Activated CD4-positive, alpha-beta T cell treated with anti-CD3 and anti-CD28 coated beads, Interleukin-2, amount 50 U/mL, for 1 hour (primary cell): ENCODE results near the gene NRXN2.

Experiments used
- DNase-seq: peaks from one replicate; pipeline ENCODE4 v3.0.0-alpha.2; 2020

NRXN2 gene

DNA sequence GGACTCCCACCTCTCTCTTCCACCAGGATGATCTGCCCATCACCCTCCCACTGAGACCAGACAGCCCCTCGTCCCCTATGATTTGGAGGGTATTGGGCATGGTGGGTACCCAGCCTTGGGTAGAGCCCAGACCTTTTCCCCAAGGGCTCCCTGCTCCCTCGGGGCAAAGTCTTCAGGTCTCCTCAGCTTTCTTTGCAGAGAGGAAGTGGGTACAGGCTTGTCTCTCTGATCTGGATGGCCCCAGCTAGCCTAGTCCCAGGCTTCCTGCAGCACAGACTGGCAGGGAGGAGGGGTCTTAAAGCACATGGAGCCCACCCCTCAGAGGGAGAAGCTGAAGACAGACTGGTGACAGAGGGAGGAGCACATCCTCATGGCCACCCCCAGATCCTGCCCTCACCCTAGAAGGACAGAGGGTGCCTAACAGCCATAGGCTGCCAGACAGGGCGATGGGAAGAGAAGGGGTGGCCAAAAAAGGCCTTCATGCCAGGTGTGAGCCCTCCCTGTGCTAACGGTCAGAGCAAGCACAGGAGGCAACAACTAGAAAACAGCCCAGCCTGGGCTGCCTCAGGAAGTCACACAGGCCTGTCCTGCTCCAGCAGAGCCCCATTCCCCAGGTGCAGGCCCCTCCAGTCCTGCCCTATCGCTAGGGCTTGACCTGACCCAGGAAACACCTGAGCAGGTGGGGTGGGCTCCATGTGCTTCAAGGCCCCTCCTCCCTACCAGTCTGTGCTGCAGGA lies 101.5 kb downstream of the NRXN2 start:
- DNase-seq, result no peak

DNA sequence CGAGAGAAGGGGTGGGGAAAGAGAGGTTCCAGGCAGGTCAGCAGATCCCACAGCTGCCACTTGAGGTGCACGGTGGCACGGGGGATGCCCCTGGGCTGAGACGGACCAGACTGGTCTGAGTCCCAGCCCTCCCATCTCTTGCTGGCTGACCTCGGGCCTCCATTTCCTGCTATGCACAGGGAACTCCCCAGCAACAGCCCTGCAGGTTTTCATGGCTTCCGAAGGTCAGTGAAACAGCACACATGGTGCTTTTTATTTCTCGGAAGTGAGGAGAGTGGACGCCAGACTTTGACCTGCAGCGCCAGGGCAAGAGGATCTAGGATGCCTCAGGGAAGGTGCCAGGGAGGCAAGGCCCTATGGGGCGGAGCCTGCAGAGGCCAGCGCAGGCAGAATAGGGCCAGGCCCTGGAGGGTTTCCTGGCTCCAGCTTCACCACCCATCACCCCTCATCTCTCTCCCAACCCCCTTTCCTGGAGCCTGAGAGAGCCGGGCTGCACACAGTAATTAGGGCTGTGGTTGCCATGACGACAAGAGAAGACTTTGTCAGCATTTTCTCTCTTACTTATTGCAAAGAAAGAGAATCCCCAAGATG lies 102.5 kb downstream of the NRXN2 start:
- no peak for DNase-seq

DNA sequence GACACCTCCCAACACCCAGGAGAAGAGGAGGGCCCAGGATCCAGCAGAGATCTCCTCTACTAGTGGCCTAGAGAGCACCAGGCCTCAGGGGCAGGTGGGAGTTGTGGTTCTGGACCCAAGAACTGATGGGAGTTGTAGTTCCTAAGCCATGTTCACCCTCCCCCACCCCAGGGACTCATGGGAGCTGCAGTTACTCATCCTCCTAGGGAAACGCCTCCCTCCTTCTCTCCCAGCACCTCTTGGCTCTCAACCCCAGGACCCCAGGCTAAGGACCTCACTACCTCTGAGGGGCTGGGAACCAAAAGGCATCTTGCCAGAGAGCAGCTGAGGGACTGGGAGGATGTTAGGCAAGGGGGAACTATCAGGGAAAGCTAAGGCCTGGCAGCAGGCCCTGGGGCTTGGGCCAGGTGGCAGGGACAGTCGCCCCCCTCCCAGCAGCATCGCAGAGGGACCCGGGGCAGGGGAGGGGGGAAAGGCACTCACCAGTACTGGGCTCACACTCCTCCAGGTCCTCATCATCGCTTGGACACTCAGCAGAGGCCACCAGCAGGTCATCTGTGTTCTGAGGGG lies 103.1 kb downstream of the NRXN2 start:
- DNase-seq, result no peak

DNA sequence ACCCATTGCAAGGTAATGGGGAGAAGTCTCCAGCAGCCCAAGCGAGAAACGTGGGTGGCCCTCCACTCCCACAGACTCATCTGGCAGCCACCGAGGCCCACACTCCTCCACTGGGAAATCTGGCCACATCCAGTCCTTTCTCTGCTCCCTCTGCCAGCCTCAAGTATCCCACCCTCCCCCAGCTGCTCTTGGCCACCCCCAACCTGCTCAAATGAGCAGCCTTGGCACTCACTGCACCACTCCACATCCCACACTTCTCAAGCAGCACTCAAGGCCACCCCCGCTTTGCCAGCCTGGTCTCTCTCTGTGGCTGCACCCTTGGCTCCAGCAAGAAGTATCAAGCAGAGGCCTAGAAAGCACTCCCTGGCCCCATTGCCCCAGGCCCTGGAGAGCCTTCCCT lies 103.8 kb downstream of the NRXN2 start:
- DNase-seq, result no peak

DNA sequence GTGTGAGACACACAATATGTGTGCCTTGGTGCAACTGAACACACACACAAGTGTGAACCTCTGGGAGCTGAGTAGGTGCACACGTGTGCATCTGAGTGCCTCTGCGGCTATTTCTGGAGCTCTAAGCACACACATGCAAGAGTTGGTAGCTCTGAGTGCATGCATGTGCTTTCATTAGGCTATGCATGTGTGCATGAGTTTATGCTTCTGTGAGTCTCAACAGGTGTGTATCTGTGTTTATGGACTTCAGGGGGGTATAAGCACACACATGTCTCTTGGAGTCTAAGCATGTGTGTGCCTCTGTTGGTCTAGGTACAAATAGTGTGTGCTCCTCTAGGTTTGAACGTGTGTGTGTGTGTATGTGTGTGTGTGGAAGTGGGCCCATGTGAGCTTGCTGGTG lies 106.2 kb downstream of the NRXN2 start:
- DNase-seq, result no peak

DNA sequence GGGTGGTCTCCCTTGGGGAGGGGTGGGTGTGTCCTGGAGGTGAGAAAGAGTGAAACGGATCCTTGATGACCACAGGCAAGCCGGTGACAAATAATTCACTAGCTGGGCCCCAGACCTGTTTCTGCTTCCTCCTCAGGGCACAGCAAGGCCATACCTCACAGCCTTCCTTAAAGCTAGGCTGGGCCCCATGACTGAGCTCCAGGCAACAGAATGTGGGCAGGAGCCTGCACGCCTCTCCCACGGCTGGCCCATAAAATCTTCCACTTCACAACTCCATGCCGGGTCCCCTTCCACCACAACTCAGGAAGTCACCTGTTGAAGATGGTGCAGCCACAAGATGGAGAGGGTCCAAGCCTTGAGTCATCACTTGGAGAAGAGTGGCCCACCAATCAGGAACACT lies 108.1 kb downstream of the NRXN2 start:
- no peak for DNase-seq

DNA sequence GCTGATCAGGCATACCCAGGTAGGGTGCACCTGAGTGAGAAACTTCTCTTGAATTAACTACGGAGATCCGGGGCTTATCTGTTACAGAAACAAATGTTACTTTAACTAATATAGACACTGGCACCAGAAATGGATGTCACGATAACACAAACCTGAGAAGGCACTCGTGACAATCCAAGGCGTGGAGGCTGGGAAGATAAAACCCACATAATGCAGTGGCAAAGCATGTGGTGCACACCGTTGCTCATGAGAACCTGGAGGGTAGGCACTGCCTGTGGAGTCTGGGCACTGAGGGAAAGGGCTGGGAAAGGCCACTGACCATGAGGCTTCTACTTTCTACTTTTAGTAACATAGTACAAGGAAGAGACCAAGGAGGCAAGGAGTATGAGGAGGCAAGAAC lies 109.3 kb downstream of the NRXN2 start:
- DNase-seq, result no peak

DNA sequence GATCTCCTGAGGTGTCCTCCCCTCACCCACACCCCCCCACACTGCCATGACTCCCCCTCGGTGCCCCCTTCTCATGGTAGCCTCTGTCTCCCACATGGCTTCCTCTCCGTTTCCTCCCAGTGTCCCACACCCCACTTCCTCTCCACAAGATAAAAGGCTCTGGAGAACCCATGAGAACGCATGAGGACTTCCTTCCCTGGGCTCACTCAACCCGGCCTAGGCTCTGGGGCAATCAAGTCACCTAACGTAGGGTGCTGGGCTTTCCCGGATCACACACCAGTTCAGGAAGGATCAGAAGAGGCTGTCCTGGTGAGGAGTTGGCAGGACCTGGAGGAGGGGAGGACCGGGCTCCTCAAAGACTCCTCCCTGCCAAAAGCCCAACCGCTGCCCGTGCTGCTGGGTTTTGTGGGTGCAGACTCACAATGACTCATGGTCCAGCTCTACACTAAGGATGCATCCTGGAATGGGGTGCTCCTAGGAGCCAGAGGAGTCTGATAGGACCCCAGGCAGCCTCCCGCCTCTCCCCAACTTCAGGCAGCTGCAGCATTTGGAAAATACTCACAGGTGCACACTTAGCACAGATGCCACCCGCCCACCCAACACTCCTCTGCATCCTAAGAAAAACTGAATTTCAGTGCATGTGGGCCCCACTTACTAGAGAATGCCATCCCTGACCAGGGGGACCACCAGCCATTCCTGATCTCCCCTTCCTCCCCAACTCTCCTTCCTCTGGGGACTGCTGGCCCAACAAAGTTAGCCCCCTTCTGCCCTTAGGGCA lies 110.9 kb downstream of the NRXN2 start:
- DNase-seq, result no peak

DNA sequence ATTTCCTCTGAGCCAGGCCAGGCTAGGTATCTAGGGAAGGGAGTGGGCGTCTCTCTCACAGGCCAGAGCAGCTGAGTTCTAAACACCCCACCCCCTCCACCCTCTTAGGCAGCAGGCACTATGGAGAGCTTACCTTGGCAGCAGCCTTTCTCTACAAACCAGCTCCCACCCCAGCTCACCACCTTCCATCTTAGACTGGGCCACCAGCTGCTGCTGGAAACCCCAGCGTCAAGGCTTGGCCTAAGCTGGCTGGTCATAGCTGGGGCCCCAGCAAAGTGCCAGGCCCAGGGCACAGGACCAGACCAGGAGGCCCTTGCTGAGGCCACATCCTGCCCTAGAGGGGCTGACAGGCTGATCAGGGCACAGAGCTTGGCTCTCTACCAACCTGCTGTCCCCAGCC lies 111.8 kb downstream of the NRXN2 start:
- DNase-seq, result no peak

DNA sequence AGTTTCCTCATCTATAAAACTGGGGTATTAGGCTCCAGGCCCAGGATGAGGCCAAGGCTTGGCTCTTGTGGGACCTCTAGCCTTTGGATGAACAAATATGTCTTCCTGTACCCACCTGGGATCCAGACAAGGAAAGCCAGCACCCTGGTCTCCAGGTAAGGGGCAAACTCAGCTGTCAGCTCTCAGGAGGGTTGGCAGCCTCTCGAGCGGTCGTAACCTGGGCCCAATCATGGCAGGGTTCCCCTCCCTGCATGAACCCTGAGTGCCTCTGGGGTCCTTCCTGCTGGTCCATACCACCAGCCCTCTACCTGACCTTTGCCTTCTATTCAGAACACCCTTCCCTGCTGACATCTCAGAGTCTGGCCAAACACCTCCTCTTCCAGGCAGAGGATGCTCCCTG lies 112.4 kb downstream of the NRXN2 start:
- DNase-seq, result no peak

DNA sequence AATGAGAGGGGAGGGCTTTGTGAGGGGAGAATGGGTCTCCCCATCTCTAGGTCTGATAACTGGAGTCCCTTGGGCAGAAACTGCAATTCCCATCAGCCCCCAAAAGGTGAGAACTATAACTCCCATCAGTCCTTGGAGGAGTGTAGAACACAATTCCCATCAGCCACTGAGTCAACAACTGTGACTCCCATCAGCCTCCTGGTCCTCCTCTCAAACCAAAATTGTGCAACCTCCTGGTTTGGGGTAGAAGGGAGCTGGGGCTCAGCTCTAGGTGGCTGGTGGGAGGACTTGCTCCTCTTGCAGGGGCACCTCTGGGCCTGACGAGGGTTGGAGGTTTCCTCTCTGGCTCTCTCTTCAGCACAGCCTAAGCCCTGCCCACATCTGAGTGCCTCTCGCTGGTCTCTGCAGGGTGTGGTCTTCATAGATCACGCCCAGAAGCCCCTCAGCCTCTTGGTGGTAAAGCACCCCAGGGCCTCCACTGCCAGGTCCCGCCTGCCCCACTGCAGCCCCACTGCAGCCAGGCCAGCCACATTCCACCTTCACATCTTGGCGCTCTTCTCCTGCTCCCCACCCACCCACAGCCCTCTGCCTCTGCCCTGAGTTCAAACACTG lies 113.5 kb downstream of the NRXN2 start:
- no peak for DNase-seq

DNA sequence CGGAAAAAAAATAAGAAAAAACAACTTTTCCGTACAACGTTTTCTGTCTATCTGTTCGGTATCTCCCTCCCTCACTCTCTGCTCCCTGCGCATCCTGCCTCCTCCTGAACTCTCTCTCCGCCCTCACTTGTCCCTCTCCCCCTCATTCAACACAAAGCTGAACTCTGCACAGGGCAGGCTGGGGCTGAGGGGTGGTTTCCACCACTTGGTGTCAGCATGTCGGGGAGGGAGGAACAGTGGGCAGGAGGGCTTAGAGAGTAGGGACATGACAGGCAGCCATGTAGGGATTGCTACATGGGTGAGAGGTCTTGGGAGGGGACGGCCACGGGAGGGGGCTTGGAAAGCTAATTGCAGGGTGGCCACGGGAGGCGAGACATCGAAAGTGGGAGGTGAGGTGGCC lies 114.4 kb downstream of the NRXN2 start:
- DNase-seq, result no peak

DNA sequence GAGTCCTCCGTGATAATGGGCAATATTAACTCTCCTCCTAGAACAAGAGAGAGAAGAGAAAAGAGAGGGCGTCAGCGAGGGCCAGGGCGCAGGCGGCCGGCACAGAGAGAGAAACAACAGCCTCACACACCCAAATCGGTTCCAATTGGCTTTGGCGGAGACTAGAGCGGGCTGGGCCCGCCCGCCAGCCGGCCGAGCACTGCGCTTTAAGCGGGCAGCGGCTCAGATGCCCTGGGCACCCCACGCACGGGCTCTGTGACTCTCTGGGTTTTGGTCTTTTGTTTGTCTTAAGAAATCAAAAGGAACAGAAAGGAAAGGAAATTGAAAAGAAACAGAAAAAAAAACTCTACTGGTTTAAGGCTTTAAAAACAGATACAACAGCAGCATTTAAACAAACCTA lies 115.0 kb downstream of the NRXN2 start:
- no peak for DNase-seq

DNA sequence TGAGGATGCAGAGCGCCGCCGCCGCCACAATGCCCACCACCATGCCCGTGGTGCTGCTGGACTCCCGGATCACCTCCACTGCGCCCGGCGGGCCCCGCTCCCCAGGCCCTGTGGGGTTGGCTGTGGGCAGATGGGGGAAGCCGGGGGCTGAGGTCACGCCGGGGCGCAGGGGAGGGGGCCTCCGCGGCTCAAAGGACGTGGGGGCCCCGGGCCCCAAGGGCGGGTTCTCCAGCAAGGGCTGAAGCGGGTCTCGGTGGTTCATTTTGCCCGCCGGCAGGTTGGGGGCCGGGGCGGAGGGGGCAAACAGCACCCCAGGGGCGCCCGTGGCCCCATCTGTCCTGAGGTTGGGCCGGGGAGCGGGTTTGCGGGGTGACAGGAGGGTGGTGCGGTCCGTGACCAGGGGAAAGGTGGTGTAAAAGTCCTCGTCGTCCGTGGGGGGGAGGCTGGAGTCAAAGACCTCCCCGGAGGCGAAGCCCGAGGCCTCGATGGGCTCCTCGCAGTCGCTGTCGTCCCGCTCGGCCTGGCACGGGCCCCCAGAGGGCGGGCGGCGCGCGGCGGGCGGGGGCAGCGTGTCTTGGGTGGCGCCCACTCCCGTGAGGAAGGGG lies 115.5 kb downstream of the NRXN2 start:
- DNase-seq, result no peak

DNA sequence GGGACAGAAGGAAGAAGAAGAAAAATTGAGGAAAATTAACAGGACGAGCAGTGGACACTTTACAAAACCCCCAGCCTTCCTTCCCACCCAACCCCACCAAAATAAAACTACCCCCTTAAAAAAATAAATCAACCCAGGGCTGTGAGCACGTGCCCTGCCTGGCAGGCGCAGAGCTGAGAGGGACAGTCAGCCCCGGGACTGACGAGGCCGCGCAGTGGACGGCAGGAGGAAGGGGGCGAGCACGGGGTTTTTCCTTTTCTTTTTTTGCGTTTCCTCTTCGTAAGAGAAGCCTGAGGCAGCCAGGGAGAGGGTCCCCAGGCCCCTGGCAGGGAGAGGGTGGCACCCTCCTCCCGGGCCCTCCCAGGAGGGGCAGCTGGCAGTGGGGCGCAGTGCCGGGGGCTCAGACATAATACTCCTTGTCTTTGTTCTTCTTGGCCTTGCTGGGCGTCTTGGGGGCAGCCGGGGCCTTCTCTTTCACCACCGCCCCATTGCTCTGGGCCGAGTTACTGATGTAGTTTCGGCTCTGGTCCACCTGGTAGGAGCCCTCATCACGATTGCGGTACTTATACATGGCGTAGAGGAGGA lies 116.1 kb downstream of the NRXN2 start:
- no peak for DNase-seq

DNA sequence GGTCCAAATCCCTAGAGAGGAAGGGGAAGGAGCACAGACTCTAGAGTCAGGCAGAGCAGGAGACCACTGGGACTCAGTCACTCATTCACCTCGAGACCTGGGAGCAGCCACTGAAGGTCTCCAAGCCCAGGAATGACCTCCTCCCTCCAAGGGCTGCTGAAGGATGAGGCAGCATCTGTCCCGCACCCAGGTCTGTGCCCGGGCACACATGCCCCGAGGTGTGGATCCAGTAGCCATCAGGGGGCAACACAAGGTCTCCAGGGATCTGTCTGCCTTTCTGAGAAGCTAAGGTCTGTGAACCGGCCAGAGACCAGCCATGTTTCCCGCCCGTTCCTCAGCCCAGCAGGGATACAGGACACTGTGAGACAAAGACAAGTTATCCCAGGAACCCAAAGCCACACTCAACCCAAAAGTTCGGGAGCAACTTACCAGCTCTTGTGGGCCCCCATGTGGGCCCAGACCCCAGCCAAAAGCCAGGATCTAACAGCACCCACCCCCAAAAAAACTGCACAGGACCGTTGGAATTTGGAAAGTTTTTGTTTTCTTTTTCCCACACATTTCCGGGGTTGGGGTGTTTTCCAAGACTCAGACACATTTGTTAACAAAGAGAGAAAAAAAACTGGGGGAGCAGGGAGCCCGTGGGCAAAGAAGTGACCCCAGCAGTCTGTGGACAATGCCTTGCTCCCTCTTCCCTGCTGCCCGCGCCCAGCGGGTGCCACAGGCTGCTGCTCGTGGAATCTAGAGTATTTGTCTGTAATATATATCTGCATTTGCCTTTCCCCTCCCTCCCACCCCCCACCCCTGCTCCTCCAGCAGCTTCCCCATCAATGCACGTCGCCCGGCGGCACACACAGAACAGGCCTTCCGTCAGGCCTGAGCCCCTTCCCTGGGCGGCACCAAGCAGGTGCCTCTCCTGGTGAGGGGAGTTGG lies 117.1 kb downstream of the NRXN2 start:
- no peak for DNase-seq

DNA sequence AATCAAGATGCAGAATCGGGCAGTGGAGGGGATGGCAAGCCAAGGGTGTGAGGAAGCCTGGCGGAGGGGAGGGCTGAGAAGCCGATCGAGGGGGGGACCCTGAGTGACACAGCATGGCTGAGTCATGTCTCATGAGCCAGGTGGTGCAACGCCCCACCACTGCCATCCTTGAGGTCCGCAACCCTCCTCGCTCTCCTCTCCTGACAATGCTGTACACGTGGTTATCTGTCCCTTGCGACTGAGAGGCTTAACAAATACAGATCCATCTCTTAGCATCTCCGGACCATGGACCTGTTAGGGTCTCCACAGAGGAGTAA lies 117.8 kb downstream of the NRXN2 start:
- no peak for DNase-seq

DNA sequence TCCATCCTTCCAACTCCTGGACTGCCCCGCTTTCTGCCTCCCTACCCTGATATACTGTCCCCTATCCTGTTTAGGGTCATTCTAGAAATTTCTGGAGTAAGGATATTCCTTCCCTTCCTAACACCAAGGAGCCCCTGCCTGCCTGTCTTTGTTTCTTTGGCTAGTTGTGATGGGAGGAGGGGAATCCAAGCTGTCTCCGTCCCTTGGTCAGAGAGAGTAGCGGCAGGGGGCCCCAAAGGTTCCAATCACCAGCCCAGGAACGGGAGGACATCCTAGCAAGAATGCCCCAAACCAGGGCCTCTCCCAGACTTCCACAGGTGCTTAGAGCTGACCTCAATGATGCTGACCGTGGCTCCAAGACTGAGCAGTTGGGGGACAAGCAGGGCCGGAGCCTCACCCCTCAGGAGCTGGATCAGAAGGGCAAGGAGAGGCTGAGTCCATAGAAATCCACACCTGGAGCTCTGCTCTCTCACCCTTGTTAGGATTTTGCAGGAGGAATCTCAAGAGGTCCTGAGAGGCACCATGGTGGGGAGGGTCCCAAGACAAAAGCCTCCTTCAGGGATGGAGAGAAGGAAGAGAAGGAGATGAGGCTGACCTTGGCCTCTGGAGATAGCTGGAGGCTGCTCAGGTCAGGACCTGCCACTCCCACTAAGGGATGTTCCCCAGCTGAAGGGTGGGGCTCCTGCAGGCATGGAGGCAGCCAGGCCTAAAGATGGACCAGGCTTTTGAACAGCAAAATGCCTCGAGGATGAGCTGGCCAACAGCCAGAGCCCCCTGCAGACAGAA lies 118.3 kb downstream of the NRXN2 start:
- no peak for DNase-seq

DNA sequence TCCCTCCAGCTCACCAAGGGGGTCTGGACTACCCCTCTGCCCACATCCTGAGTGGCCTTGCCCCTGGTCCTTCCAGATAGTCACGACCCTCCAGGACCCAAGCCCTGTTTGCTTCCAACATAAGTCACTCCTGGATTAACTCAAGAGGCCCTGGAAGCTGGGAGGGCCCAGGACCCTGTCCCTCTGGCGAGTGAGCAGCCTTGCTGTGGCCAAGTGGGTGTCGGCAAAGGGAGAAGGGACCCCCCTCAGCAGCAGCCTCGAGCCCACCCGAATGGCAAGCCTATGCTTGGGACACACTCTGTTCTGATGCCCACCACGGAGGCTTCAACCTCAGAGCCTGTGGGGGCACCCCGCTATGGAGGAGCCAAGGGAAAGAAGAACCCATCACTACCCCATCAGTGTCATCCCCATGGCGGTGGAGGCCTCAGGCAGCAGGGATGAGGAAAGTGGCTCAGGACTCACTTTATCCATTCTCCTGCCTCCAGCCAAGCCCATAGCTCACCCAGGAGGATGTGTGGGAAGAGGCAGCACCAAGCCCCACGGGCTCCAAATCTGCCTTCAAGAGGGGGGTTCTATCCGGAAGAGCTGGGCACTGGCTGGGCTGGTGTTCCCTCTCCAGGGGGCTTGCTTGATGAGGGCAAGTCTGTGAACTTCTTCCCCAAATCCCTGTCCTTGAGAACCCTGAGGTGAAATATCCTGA lies 119.4 kb downstream of the NRXN2 start:
- DNase-seq, result no peak

DNA sequence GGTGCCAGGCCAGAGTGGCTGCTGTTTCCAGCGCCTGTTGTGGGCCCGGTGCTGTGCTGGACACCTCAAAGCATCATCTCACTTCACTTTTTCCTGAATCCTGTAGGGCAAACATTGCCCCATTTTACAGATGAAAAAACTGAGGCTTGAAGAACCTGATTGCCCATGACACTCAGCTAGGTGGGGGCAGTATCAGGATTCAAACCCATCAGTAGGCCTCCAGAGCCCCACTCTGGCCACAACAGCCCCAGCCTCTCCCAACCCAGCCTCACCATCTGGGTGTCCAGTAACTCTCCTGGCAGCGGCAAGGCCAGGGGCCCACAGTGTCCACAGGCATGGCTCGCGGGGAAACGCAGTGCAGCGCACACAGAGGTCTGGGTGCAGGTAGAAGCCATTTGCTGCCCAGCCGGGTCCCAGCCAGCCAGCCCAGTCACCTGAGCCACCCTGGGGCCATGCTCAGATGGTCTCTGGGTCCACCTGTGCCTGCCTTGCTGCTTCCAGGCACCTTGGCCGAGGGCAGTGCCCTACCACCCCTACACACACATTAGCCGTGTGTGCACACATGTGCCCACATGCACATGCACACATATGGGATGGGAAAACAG lies 120.4 kb downstream of the NRXN2 start:
- no peak for DNase-seq
